ENCODE measurements around the gene SPAG16. TPM values are rescaled to one million over a fixed set of nuclear protein-coding genes. Genes with fewer than 3 reads are reported as not detected.

SPAG16 gene
- total RNA-seq, 1 donor from 2014 or later: 7.6 TPM

DNA sequence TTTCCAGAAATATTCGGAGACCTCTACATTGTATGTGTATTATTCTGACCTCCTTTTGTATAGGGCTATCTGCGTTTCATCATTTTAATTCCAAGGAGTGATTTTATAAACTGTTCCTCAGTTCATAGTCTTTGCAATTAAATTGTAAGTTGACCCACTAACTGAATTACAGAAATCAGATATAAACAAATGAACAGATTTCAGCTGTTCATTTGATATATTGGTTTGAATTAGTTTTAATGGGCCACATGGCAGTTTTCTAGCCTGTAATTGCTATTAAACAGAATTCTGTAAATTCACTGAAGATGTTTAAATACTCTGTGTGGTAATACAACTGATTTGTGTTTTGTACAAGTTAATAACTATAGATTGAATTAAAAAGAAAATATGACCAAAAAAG lies 780.2 kb downstream of the SPAG16 start:
- Histone ChIP-seq H3K36me3 (no peaks in the 10 kb centered on the region), H3K4me1 (no peaks in the 10 kb centered on the region), H3K4me3 (no peak overlapping the region), H3K27me3 (no peaks in the 10 kb centered on the region), H3K27ac (no peak overlapping the region), H3K9me3 (no peaks in the 10 kb centered on the region)
- no peak for TF ChIP-seq CTCF (IDR thresholded peaks at IDR 0.05)
- intact Hi-C loops (cut with DNase I): no loop called here
- no peak for DNase-seq (ENCODE audit: low spot score in 2 of 2)

DNA sequence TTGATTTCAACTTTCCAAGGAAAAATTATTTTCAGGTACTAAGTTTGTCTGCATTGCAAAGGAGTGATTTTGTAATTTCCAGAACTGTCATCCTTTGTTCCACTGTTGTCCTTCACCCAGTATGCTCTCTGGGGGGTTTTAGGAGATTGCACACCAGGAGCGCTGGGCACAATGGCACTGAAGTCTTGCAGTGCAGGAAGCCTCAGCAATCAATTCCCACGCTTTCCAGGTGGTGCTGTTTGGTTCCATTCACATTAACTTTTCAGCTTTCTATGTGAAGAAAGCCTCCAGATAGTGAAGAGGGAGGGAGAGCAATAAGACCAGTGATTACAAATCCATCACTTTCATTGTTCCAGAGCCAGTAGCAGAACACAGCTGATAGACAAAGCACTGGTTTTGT lies 782.6 kb downstream of the SPAG16 start:
- Histone ChIP-seq H3K36me3 (no peaks in the 10 kb centered on the region), H3K4me1 (no peaks in the 10 kb centered on the region), H3K9me3 (no peaks in the 10 kb centered on the region), H3K27ac (no peak overlapping the region), H3K4me3 (no peak overlapping the region), H3K27me3 (no peaks in the 10 kb centered on the region)
- intact Hi-C loops (cut with DNase I): no loop called here
- TF ChIP-seq CTCF (IDR thresholded peaks at IDR 0.05): no peak
- no peak for DNase-seq (ENCODE audit: low spot score in 2 of 2)

- Histone ChIP-seq H3K9me3 (no peaks in the 10 kb centered on the region), H3K4me3 (no peak overlapping the region), H3K36me3 (no peaks in the 10 kb centered on the region), H3K4me1 (no peaks in the 10 kb centered on the region), H3K27me3 (no peaks in the 10 kb centered on the region), H3K27ac (no peak overlapping the region)
- intact Hi-C loops (cut with DNase I): no loop called here
- no peak for TF ChIP-seq CTCF (IDR thresholded peaks at IDR 0.05)
- no peak for DNase-seq (ENCODE audit: low spot score in 2 of 2)
These were observed 785.0 kb downstream of the SPAG16 start for GRCh38 chr2:214069254-214069653.

- H3K9me3 ChIP-seq: no peaks in the 10 kb centered on the region
- intact Hi-C loops (cut with DNase I): no loop called here
- H3K4me3 ChIP-seq: no peak overlapping the region
- no peak for TF ChIP-seq CTCF (IDR thresholded peaks at IDR 0.05)
- no peak for DNase-seq (ENCODE audit: low spot score in 2 of 2)
- H3K27me3 ChIP-seq: no peaks in the 10 kb centered on the region
- H3K4me1 ChIP-seq: no peaks in the 10 kb centered on the region
- no peak overlapping the region for H3K27ac ChIP-seq
- no peaks in the 10 kb centered on the region for H3K36me3 ChIP-seq
These were observed 791.2 kb downstream of the SPAG16 start for GRCh38 chr2:214075456-214075855.

DNA sequence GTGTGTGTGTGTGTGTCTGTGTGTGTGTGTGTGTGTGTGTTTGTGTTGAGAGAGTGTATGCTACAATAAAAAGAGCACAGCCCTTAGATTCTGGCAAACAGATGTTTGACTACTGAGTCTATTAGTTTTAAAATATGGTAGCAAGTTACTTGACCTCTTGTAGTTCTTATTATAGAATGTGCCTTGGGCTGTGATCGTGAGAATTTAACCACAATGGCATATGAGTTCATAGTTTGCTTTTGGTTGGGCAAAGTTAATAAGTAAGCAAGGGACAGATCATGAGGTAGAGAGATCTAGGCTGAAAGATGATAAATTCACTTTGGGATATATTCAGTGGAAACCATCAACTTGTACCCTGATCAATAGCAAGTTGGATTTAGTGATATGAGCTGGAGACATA lies 792.3 kb downstream of the SPAG16 start:
- TF ChIP-seq CTCF (IDR thresholded peaks at IDR 0.05): no peak
- H3K36me3 ChIP-seq: no peaks in the 10 kb centered on the region
- no peaks in the 10 kb centered on the region for H3K27me3 ChIP-seq
- no peaks in the 10 kb centered on the region for H3K9me3 ChIP-seq
- H3K27ac ChIP-seq: no peak overlapping the region
- no peaks in the 10 kb centered on the region for H3K4me1 ChIP-seq
- DNase-seq (ENCODE audit: low spot score in 2 of 2): no peak
- intact Hi-C loops (cut with DNase I): no loop called here
- H3K4me3 ChIP-seq: no peak overlapping the region

DNA sequence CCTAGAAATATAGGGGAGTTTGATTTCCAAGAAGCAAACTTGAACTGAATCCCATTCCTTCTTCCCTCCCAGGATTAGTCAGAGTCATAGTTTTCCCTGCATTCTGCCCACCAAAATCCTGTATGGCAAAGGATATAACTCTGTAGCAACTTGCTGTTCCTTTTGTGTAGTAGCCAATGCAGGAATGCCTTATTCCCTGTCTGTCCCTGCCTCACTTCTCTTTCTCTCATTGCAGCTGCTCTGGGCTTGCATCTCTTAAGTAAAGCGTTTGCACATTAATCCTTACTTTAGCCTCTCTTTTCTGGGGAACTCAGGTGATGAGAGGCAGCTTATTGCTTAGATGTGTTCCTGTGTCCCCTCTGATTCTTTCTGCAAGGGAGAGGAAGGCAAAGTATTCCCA lies 793.5 kb downstream of the SPAG16 start:
- TF ChIP-seq CTCF (IDR thresholded peaks at IDR 0.05): no peak
- no peak for DNase-seq (ENCODE audit: low spot score in 2 of 2)
- Histone ChIP-seq H3K36me3 (no peaks in the 10 kb centered on the region), H3K27me3 (no peaks in the 10 kb centered on the region), H3K27ac (no peak overlapping the region), H3K4me3 (no peak overlapping the region), H3K9me3 (no peaks in the 10 kb centered on the region), H3K4me1 (no peaks in the 10 kb centered on the region)
- intact Hi-C loops (cut with DNase I): no loop called here
